Osteoblast (primary cell): ENCODE measurements around the gene TMEM272. TPM values are rescaled to one million over a fixed set of nuclear protein-coding genes. Genes with fewer than 3 reads are reported as not detected.
A peak's percentile ranks its signal among the peaks of the same experiment; 100 is the strongest.

Experiments
- DNase-seq: peaks from one replicate; pipeline ENCODE4 v3.0.0; 2011; ENCODE audit warnings: low spot score, mixed read lengths; ENCODE audit not compliant: insufficient read length; ENCODE audit errors: missing footprints
- H2AFZ ChIP-seq: 2 replicates; pipeline ENCODE4 v1.6.0; 2011; ENCODE audit warnings: mild to moderate bottlenecking, low read length
- H3K27ac ChIP-seq: 2 replicates; pipeline ENCODE4 v1.5.1; 2011; ENCODE audit warnings: mild to moderate bottlenecking, low read depth, low read length, moderate library complexity
- H3K27me3 ChIP-seq: 2 replicates; pipeline ENCODE4 v1.6.0; 2012; ENCODE audit warnings: mild to moderate bottlenecking, control low read depth, inconsistent platforms, low read length, moderate library complexity; ENCODE audit not compliant: insufficient read depth
- H3K36me3 ChIP-seq: 2 replicates; pipeline ENCODE4 v1.5.1; 2011; ENCODE audit warnings: mild to moderate bottlenecking, low read length, control low read depth, moderate library complexity; ENCODE audit not compliant: insufficient read depth
- H3K4me1 ChIP-seq: 2 replicates; pipeline ENCODE4 v1.5.1; 2011; ENCODE audit warnings: mild to moderate bottlenecking, low read length, control low read depth, moderate library complexity; ENCODE audit not compliant: insufficient read depth
- H3K4me2 ChIP-seq: 2 replicates; pipeline ENCODE4 v1.6.0; 2011; ENCODE audit warnings: mild to moderate bottlenecking, low read length; ENCODE audit not compliant: insufficient read depth
- H3K4me3 ChIP-seq: fragments of 200-600 bp; sonication (generic); 3 replicates; pipeline ENCODE4 v1.5.1; 2012; ENCODE audit warnings: mild to moderate bottlenecking, low read length, inconsistent platforms; ENCODE audit not compliant: insufficient read depth
- H3K79me2 ChIP-seq: 2 replicates; pipeline ENCODE4 v1.6.0; 2012; ENCODE audit warnings: mild to moderate bottlenecking, low read length, control low read depth, inconsistent platforms; ENCODE audit not compliant: insufficient read depth
- H3K9me3 ChIP-seq: 2 replicates; pipeline ENCODE4 v1.5.1; 2011; ENCODE audit warnings: low read depth, low read length, control low read depth
- H4K20me1 ChIP-seq: 2 replicates; pipeline ENCODE4 v1.6.0; 2012; ENCODE audit warnings: mild to moderate bottlenecking, low read length, control low read depth; ENCODE audit not compliant: insufficient read depth
- CTCF ChIP-seq: IDR thresholded peaks from 2 replicates; pipeline ENCODE4 v1.5.1; 2011; ENCODE audit warnings: mild to moderate bottlenecking, low read depth, low read length, moderate library complexity; ENCODE audit errors: extremely low read depth
- total RNA-seq: library from RNA; depleted of rRNA; stranded (reverse); fragments of >200 nt; gene quantifications from 2 replicates; pipeline ENCODE4 v1.2.3, GENCODE V29; 2012

TMEM272 gene
- total RNA-seq, 1 donor = not detected

DNA sequence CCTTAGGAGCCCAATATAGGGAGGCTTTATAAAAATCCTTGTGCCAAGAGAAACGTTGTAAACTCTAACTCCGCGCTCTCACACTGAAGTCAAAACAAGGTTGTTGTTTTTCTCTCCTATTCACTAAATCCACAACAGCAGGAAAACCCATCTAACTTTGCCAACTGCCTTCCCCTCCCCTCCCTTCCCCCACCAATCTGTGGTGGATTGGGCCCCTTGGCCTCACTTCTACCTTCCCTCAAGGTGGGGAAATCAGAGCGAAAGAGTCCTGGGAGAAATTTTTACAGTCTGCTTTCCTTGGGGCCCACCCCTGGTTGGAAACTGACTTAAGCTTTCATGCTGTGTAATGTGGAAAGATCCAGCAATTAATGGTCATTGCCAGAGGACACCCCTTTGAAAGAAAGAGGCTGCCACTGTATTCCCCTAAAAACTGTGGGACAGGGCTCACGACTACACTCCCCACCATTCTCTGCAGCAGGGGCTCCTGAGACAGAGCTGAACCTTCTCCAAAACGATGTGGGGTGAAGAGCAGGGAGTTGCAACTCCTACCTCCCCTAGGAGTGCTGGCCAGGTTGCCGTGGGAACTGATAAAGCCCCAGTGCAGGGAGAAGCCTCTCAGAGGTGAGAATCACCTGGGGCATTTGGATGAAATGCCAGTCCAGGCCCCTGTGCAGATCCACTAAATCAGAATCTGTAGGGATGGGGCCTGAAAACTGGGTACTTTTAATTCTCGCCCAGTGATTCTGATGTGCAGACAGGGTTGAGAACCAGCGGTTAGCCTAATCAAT is 42.2 kb downstream of the TMEM272 start:
- Histone ChIP-seq H3K4me1 (peaks cover 25% of the 10 kb centered on the region), H3K79me2 (no peaks in the 10 kb centered on the region), H3K9me3 (no peaks in the 10 kb centered on the region), H3K27me3 (peaks cover 3% of the 10 kb centered on the region), H3K4me2 (peak overlapping the region; percentile 93), H4K20me1 (no peaks in the 10 kb centered on the region), H2AFZ (peak overlapping the region; percentile 93), H3K27ac (peak overlapping the region; percentile 79), H3K4me3 (peak overlapping the region; percentile 87), H3K36me3 (no peaks in the 10 kb centered on the region)
- no peak for TF ChIP-seq CTCF
- peak; percentile 56 for DNase-seq

- no peak for TF ChIP-seq CTCF
- Histone ChIP-seq H3K4me1 (peaks cover 25% of the 10 kb centered on the region), H3K9me3 (no peaks in the 10 kb centered on the region), H3K79me2 (no peaks in the 10 kb centered on the region), H2AFZ (no peak overlapping the region), H3K36me3 (no peaks in the 10 kb centered on the region), H3K4me2 (peak overlapping the region; percentile 93), H3K4me3 (no peak overlapping the region), H4K20me1 (no peaks in the 10 kb centered on the region), H3K27ac (no peak overlapping the region), H3K27me3 (peaks cover 3% of the 10 kb centered on the region)
- DNase-seq = peak; percentile 82
Measured at GRCh38 chr13:51801631-51802099, 43.3 kb downstream of the TMEM272 start.

- Histone ChIP-seq H3K27ac (no peak overlapping the region), H3K4me1 (peaks cover 25% of the 10 kb centered on the region), H3K79me2 (no peaks in the 10 kb centered on the region), H3K9me3 (no peaks in the 10 kb centered on the region), H3K4me3 (no peak overlapping the region), H2AFZ (no peak overlapping the region), H3K4me2 (no peak overlapping the region), H4K20me1 (no peaks in the 10 kb centered on the region), H3K36me3 (no peaks in the 10 kb centered on the region), H3K27me3 (peaks cover 3% of the 10 kb centered on the region)
- peak; percentile 10 for DNase-seq
- TF ChIP-seq CTCF = no peak
Measured at GRCh38 chr13:51800486-51800885, 44.5 kb downstream of the TMEM272 start.

GRCh38 chr13:51799261-51799660 is 45.7 kb downstream of the TMEM272 start:
- no peaks in the 10 kb centered on the region for H3K79me2 ChIP-seq
- H3K36me3 ChIP-seq = no peaks in the 10 kb centered on the region
- H3K4me2 ChIP-seq = no peak overlapping the region
- no peak overlapping the region for H2AFZ ChIP-seq
- no peak for TF ChIP-seq CTCF
- H3K27ac ChIP-seq = no peak overlapping the region
- peak; percentile 76 for DNase-seq
- H3K4me1 ChIP-seq = peaks cover 19% of the 10 kb centered on the region
- no peaks in the 10 kb centered on the region for H4K20me1 ChIP-seq
- H3K9me3 ChIP-seq = no peaks in the 10 kb centered on the region
- H3K4me3 ChIP-seq = no peak overlapping the region
- peaks cover 3% of the 10 kb centered on the region for H3K27me3 ChIP-seq
